ENCODE measurements around the gene IGF1R. TPM values are rescaled to one million over a fixed set of nuclear protein-coding genes. Genes with fewer than 3 reads are reported as not detected.

IGF1R gene
- total RNA-seq, 1 donor from 2014 or later: 31.9 TPM

DNA sequence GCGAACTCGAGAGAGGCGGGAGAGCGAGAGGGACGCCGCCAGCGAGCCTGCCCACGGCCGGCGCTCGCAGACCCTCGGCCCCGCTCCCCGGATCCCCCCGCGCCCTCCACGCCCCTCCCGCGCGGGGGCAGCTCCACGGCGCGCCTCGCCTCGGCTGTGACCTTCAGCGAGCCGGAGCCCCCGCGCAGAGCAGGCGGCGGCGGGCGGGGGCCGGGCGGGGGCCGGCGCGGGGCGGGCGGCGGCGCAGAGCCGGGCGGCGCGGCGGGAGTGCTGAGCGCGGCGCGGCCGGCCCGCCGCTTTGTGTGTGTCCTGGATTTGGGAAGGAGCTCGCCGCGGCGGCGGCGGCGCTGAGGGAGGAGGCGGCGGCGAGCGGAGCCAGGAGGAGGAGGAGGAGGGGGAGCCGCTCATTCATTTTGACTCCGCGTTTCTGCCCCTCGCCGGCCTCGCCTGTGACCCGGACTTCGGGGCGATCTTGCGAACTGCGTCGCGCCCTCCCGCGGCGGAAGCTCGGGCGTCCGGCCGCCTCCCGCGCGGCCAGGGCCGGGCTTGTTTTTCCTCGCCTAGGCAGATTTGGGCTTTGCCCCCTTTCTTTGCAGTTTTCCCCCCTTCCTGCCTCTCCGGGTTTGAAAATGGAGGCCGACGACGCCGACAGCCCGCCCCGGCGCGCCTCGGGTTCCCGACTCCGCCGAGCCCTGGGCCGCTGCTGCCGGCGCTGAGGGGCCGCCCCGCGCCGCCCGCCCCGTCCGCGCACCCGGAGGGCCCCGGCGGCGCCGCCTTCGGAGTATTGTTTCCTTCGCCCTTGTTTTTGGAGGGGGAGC, 524 bp downstream of the IGF1R start:
- peak; percentile 37 for DNase-seq

DNA sequence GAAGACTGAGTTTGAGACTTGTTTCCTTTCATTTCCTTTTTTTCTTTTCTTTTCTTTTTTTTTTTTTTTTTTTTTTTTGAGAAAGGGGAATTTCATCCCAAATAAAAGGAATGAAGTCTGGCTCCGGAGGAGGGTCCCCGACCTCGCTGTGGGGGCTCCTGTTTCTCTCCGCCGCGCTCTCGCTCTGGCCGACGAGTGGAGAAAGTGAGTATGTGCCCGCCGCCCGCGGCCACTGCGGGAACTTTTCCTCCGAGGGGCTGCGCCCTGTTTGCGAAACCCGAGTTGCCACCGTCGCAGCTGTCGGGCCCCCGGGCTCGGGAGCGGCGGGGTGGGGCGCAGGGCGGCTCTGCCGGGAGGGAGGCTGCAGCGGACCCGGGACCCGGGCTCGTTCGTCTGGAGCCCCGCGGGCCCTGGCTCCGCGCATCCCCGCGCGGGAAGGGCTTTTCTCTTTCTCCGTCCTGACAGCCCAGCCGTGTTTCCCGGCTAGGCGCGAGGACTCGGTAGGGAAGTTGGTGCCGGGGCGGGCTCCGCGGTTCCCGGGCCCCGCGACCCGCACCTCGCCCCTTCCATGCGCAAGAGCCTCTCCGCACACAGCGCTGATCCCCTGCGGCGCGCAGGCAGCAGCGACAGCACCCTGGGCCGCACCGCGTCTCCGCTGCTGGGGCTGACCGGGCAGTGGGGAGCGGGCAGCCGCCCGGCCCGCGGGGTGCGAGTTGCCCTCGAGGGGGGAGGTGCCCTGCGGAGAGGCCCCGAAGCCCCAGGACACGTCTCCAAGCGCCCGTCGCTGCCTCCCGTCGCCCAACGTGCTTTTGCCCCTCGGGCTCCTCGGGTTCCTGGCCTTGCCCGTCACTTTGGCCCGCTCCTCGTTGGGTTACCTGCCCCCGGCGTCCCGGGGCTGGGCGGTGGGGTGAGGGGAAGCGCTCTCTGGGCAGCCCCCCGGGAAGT, 1.4 kb downstream of the IGF1R start:
- no peak for DNase-seq

DNA sequence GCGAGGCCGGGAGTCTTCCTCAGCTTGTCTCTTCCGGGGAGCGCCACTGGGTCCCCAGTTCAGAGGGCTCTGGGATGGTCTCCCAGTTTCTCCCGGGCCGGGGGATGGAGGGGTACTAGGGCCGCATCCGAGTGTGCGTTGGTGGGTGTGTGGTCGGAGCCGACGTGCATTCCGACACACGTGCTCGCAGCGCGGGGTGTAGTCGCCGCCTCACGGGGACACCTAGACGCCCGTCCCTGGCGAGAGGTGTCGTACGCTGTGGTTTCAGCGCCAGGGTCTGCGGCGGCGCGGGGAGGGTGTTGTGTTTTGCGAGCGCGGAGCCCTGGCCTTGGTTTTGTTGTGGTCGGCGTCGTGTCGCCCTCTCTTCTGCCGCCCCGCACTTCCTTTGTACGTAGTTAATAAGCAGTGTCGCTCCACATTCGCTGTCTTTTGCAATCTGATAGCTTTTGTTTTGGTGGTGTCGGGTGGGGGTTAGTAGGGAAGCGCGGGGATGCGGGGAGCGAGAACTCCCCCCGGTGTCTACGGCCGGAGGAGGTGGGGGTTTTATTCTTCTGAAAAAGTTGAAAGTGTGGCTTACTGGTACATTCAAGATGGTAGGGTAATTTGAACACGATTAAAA, 2.2 kb downstream of the IGF1R start:
- peak; percentile 42 for DNase-seq

DNA sequence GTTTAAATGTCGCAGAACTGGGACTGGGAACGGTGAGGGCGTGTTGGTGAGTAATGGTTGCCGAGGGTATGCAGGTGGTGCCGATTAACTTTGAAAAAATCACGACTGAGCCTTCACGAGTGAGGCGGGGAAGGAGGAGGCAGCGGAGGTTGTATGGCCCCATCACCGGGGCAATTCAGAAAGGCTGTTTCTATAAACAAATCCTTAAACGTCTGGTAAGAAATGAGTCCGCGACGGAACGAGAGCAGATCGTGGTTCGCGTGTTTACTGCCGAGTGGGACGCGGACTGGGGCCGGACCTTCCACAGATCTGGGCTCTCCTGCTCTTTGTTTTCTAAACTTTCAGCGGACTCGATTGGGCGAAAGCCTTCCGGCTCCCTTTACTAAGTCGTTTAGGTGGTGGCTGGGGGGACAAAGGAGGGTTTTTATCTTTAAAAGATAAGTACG, 2.7 kb downstream of the IGF1R start:
- peak; percentile 42 for DNase-seq

DNA sequence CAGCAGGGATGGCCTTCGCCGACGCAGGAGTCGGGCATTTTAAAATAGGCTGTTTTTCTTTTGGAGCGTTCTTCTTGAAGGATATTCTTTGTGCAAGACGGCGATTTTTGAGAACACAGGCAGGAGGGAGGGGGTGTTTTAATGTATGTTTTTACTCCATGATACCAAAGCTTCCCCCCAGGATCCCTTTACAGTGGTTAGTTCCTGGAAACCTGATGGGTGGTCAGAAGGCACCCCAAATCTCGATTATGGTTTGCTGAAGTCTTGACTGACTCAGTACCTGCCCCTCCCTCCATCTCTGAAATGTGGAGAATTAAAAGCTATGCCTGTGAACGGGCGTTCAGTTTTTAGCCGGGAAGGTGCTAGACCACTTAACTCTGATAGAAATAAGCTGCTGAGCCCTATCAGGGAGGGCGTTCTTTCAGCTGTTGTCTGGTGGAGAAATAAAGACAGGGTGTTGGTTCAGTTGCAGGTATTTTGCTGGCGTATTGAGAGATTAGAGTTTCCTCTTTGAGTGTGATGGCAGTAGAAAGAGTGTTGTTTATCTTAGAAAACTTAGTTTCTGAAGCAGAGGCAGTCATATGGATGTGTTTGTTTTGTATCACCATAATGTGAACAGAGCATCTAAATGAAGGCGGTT, 3.4 kb downstream of the IGF1R start:
- no peak for DNase-seq

DNA sequence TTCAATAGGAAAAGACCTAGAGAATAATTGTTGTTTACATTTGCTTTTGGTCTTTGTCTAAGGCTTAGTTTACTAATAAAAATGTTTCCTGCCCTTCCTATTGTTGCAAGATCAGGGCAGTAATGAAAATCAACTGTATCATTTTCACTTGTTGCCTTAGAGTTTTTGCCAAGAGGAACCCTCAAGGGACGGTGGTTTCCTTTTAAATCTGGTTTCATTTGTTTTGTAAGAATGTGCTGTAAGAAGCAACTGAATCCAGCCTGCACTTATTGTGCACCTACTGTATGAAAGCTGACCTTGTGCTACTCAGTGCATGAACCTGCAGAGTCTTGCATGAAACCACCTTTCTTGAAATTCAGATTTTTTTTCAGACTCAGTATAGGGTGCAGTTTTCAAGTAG, 5.3 kb downstream of the IGF1R start:
- DNase-seq: peak; percentile 27

DNA sequence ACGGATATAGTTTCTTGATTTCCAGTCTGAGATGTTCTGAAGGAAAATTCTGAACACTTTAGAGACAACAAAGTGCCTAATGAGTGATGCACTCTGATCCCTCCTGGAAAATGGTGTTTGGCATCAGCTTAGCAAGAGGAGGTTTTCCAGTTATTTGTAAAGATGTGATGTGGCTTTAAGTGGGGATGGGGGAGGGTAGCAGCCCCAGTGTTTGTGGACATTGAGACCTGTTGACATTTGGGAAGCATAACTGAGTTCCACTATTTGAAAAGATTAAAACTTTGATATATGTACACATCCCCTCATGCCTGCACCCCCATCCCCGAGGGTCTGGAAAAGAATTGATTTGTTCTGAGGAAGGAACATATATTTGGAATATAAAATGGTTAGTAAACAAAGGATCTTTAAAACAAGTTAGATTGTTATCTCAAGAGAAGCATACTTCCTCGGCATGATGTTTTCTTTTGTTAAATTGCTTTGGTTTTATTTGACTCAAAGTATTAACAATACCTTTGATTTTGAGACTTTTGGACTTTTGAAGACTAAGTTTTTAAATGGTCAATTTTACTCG, 6.5 kb downstream of the IGF1R start:
- no peak for DNase-seq

DNA sequence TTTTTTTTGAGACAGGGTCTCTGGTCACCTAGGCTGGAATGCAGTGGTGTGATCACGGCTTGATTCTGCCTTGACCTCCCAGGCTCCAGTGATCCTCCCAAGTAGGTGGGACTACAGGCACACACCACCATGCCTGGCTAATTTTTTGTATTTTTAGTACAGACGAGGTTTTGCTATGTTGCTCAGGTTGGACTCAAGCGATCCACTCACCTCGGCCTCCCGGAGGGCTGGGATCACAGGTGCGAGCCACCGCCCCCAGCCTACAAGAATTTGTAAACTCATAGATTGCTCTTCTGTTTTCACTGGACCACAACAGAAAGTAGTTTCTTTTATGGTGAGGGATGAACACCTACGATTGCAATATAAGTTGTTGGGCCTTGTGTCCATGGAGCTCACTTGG, 7.4 kb downstream of the IGF1R start:
- DNase-seq: no peak

DNA sequence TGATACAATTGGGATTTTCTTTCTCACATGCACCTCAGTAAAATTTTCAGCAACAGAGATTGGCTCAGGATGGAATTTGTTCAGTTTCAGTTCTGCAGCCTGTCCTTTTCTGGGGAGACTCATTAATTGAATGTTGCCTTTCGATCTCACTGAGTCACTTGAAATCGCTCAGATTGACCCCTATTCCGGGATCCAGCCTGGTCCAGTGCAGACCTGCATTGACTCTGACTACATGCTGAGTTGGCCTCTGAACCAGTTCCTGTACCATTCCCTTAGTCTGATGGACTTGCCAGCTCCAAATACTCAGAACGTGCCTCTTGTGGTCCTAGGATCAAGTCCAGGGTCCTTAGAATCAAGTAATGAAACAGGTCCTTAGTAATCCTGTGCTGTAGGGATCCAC, 9.4 kb downstream of the IGF1R start:
- DNase-seq: no peak

DNA sequence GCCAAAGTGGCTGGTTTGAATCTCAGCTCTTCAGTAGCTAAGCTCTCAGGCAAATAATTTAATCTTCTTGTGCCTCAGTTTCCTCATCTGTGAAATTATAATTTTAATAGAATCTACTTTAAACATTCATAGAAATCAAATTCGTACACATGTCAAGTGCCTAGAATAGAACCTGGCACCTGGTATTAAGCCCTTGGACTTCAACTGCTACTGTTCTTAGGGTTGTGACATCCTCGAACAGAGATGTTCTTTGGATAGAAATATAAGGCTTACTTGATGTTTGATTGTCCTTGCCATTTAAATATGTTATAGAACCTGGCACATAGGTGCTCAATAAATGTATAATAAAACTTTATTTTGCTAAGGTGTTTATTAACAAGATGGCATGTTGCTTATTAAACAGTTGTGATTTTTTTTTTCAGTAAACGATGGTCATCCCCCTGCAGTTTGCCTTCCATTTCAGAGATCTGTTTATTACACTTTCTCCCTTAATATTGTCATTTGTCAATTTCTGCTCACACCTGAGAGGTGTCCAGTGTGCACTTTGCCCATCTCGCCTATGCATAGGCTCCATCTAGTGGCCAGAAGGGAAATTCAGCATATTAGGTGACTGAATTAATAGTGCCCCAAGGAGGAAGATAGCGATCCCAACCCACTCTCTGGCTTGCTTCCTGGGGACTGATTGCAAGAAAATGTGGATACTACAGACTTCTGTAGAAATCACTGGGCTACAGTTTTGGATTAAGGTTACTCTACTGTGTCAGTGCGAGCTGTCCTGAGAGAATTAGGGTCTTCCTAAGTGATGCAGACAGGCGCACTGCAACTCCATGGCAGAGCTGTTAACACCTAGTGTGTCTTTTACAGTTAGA, 10.7 kb downstream of the IGF1R start:
- DNase-seq: no peak

DNA sequence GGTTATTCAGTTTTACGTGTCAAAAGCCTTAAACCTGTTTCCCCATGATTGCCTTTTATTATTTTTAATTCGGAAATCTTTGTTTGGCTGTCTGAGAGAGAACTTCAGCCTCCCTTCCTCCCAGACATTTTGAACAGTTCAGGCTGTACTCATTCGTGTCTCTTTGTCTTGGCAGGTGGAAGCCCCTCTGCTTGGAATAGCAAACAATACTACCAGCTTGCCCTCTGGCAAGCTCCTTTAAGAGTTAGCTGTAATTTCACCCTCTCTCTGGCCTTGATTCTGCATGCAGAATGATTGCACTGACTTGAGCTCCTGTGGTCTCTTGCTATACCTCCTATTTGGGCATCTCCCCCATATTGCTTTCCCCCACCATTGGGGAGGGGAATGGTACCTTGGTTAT, 11.7 kb downstream of the IGF1R start:
- DNase-seq: no peak

DNA sequence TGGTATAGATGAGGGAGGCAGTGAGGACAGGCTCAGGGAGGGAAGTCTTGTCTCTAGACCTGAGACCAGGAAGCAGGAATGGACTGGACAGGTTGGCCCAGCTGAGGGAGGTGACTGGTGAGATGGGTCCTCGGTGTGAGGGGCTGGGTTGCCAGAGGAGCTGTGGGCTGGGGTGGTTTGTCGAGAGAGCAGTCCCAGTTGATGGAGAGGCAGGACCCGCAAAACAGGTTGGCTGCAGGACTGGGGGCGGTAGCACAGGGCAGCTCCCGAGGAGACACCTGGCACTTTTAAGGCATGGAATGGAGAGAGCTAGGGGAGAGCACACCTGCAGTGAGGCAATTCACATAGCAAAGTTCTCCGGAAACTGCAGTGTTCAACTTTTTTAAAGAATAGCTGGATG, 14.7 kb downstream of the IGF1R start:
- DNase-seq: no peak

DNA sequence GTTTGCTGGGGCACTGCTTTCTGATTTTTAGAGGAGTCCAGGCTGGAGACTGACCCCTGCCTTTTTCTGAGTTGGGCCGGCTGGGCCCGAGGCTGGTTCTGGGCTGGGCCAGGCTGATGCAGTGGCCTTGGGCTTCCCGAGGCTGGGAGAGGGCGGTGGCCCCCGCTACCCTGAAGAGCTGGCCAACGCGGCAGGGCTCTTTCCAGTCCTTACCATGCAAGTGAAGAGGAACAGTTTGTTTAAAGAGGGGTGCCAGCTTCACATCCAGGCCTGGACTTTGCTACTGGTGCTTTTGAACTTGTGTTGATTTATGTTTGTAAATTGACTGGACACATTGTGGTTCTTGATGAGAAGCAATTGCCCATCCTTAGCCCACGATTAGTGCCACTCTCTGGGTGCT, 15.3 kb downstream of the IGF1R start:
- DNase-seq: no peak

DNA sequence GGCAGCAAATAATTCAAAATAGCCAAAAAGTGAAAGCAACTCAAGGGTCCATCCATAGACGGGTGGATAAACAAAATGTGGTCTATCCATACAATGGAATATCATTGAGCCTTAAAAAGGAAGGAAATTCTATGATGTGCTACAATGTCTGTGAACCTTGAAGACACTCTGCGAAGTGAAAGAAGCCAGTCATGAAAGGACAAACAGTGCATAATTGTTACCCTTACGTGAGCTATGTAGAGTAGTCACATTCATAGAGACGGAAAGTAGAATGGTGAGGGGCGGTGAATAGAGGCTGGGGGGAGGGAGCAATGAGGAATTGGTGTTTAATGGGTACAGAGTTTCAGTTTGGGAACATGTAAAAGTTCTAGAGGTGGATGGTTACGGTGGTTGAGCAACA, 18.1 kb downstream of the IGF1R start:
- no peak for DNase-seq

DNA sequence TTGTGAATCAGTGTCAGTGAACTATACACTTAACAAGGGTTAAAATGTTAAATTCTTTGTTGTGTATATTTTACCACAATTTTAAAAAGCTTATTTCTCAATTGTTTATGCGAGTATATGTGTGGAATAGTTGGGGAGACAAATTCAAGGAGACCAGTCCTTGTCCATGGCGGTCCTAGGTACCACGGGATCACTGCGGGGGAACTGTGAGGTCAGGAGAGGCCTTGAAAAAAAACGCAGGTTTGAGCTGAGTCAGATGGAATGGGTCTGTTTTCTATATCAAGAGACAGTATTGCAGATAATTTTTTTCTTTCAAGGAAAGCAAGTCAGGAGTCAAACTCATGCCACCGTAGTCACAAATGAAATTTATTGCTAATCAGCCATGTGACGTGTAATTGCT, 18.5 kb downstream of the IGF1R start:
- no peak for DNase-seq

DNA sequence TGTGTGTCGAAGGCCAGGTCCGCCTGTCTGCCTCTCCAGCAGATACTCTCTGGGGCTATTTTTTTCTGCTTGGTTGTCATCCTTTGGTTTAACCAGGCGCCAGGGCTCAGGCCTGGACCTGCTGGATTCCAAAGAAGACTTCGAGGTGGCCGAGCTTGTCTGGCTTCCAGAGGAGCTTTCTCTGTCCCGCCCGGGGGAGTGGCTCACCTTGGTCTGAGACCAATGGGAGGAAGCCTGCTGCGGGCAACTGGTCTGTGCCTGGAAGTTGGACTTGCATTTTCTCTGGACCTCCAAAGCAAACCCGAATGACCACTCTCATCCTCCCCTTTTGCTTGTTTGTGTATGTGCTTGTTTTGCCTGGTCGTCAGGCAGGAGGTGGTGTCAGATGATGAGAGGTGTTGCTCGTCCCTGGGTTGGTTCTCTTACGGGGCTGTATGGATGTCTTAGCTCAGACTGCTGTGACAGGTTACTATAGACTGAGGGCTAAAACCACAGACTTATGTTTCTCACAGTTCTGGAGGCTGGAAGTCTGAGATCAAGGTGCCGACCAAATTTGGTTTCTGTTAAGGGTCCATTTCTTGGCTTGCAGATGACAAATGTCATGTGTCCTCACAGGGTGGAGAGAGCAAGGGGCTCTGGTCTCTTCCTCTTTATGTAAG, 19.3 kb downstream of the IGF1R start:
- no peak for DNase-seq

DNA sequence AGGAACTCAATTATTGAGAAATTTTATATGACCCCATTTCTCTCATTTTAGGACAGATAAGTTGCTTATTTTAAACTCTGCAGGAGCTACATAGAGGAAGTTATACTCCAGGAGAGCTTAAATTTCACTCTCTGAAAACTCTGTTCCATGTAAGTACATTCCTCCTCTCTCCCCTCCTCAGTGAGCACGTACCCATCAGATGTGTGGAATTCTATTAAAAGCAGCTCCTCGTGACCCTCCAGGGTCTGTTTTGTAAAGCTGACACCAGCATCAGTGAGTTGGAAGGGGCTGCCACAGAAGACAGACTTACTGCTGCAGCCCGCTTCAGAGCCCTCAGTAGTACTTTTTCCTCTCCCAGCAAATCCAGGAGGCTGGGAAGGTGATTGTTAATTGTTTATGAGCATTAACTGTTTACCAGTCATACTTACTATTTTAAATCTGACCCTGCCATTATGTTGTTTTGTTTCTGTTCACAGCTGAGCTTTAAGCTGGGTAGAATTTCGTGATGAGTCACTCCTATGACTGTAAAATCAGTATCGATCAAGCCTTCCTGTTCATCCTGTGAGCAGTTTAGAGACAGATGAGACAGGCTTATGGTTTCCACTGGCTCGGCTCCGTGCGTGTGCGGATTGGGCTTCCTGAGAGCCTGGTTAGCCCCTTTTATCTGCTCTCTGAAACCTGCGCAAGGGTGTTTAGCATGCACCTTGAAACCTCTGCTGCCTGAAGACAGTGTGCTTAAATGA, 20.4 kb downstream of the IGF1R start:
- no peak for DNase-seq

DNA sequence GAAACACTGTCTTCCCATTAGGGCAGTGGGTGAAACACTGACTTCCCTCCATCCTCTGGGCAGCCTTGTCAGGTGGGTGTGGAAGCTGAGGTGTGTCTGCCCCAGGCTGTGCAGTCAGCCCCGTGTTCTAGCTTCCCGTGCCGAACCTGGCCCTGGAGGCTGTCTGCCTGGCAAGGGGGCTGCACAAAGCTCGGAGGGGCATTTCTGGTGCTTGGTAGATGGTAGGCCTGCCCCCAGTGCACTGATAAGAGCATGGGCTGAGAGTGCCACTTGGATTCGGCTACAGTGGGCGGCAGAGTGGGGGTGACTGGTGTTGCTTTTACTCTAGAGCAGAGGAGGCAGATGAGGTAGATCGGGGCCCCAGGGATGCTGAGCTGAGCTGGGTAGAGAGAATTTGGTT, 21.3 kb downstream of the IGF1R start:
- no peak for DNase-seq

Measured in skin of body (tissue), 2 donors.